Common myeloid progenitor, CD34-positive (primary cell): ENCODE measurements around the gene PDHA2. TPM values are rescaled to one million over a fixed set of nuclear protein-coding genes. Genes with fewer than 3 reads are reported as not detected.

Experiments
- CTCF ChIA-PET: fragments of 350-600 bp; sonication (Branson Sonifier 250); formaldehyde crosslinking; loops from one replicate; lab custom pipeline; 2021; ENCODE audit warnings: antibody characterized with exemption; lab: Charles Lee
- POLR2A ChIA-PET: fragments of 350-600 bp; sonication (Branson Sonifier 250); formaldehyde crosslinking; loops from one replicate; lab custom pipeline; 2021; ENCODE audit warnings: antibody characterized with exemption; lab: Charles Lee
- DNase-seq, 3 donors: peaks; one replicate each; pipeline versions ENCODE4 v3.0.0 to v3.0.0-alpha.2; 2013
- H3K27ac ChIP-seq, 2 experiments: 1 replicate in 1 of 2; 2 replicates in 1 of 2; pipeline ENCODE4 v1.7.0; 2013; ENCODE audit warnings: inconsistent platforms in 2 of 2, low read length in 2 of 2, mild to moderate bottlenecking in 2 of 2, low read depth in 1 of 2, moderate library complexity in 1 of 2; ENCODE audit not compliant: severe bottlenecking in 2 of 2, insufficient read depth in 1 of 2, poor library complexity in 1 of 2
- H3K27me3 ChIP-seq, 5 experiments: replicated peaks in 2 of 5; 1 replicate in 3 of 5; 2 replicates in 2 of 5; pipeline versions ENCODE4 v1.6.1 to v1.7.0; 2013; ENCODE audit warnings: low read length in 4 of 5, mild to moderate bottlenecking in 2 of 5, moderate library complexity in 2 of 5, inconsistent platforms in 1 of 5; ENCODE audit not compliant: insufficient read depth in 5 of 5, control insufficient read depth in 4 of 5
- H3K36me3 ChIP-seq, 4 experiments: 1 replicate in 2 of 4; 2 replicates in 2 of 4; pipeline versions ENCODE4 v1.6.1 to v1.7.0; 2013; ENCODE audit warnings: low read length in 3 of 4, control low read depth in 1 of 4, mild to moderate bottlenecking in 1 of 4; ENCODE audit not compliant: control insufficient read depth in 4 of 4, insufficient read depth in 4 of 4
- H3K4me1 ChIP-seq, 4 experiments: 1 replicate in 3 of 4; 2 replicates in 1 of 4; pipeline versions ENCODE4 v1.6.1 to v1.7.1; 2013; ENCODE audit warnings: low read length in 3 of 4, mild to moderate bottlenecking in 3 of 4, control low read depth in 1 of 4, inconsistent platforms in 1 of 4, moderate library complexity in 1 of 4; ENCODE audit not compliant: control insufficient read depth in 4 of 4, insufficient read depth in 4 of 4; ENCODE audit errors: control extremely low read depth in 1 of 4
- H3K4me3 ChIP-seq, 7 experiments: 1 replicate in 4 of 7; 2 replicates in 3 of 7; pipeline versions ENCODE4 v1.5.1 to v1.7.0; 2013; ENCODE audit warnings: mild to moderate bottlenecking in 7 of 7, low read length in 6 of 7, moderate library complexity in 6 of 7, inconsistent platforms in 2 of 7, low read depth in 2 of 7, control low read depth in 1 of 7; ENCODE audit not compliant: insufficient read depth in 4 of 7, control insufficient read depth in 1 of 7; ENCODE audit errors: extremely low read depth in 1 of 7
- H3K9me3 ChIP-seq, 5 experiments: 1 replicate in 4 of 5; 2 replicates in 1 of 5; pipeline versions ENCODE4 v1.6.1 to v1.7.1; 2013; ENCODE audit warnings: low read length in 4 of 5, mild to moderate bottlenecking in 2 of 5, inconsistent platforms in 1 of 5, low read depth in 1 of 5, moderate library complexity in 1 of 5; ENCODE audit not compliant: control insufficient read depth in 4 of 5, insufficient read depth in 2 of 5; ENCODE audit errors: control extremely low read depth in 1 of 5
- WGBS: methylation state at CpG from one replicate; pipeline ENCODE4 v1.1.5; 2013; ENCODE audit not compliant: insufficient coverage; 5-methylcytosine and 5-hydroxymethylcytosine counted together
- polyA plus RNA-seq: library from polyadenylated mRNA; unstranded; fragments of 120-200 nt; gene quantifications from one replicate; pipeline ENCODE4 v1.2.1, GENCODE V29; 2013

The PDHA2 gene
- not detected for polyA plus RNA-seq

- no peak within 1 kb of the TSS for H3K4me3 ChIP-seq
- no peaks in the 10 kb centered on the region for H3K36me3 ChIP-seq
- ChIA-PET POLR2A (no interaction called here), CTCF (interaction anchor here (0.7 kb wide), 1 partner anchor 28 kb away, joined by 3 read pairs; no protein-coding TSS in a partner anchor)
- no peaks in the 10 kb centered on the region for H3K27me3 ChIP-seq
- over 99% methylated on average over 22 of the region's 22 CpGs for WGBS
- H3K9me3 ChIP-seq, result no peaks in the 10 kb centered on the region
- H3K4me1 ChIP-seq, result no peaks in the 10 kb centered on the region
- DNase-seq, result no peak
- no peak within 1 kb of the TSS for H3K27ac ChIP-seq
Measured at GRCh38 chr4:95839891-95840290, at the start of gene PDHA2. Gene PDHA2 (plus strand): TSS chr4:95840093. CDS start chr4:95840151, 58 bp downstream.

DNA sequence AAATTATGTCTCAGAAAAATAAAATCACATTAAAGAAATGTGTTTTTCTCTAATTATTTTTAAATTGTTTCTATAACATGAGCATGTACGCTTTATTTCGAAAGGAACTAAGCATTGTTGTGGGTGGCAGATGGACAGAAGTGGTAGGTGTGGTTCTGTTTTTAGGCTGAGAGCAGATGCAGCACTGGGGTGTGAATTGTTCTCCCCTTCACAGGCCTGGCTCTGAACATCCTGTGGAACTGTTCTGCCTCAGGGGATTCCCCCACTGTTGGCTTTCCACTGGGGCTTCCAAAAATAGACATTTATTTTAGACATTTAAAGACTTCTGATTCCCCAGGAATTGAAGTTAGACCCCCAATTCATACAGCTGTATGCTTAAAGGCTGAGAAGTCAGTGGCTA lies 41.9 kb upstream of the PDHA2 start:
- ChIA-PET POLR2A (no interaction called here), CTCF (no interaction called here)
- Histone ChIP-seq H3K36me3 (no peaks in the 10 kb centered on the region), H3K27ac (no peak overlapping the region), H3K9me3 (no peaks in the 10 kb centered on the region), H3K4me3 (no peak overlapping the region), H3K27me3 (no peaks in the 10 kb centered on the region), H3K4me1 (no peaks in the 10 kb centered on the region)
- no peak for DNase-seq
- no CpG with 5 or more reads among the region's 2 CpGs for WGBS

DNA sequence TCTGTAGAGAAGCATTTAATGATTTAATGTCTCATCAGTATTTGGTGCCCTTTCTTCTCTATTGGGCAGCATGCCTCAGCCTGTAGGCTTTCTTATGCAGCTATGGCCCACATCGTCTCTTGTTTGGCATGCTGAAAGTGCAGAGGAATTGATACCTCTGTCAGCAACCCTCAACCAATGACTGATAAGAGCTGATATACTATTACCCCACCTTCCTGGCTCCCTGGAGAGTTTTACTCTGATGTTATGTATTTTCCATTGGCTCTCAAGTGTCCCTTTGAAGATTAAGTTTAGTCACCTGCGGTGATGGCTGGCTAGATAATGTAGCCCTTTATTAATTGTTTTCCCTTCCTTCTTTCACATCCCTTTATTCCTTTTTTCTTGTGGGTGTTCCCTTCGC lies 41.2 kb upstream of the PDHA2 start:
- ChIA-PET CTCF (no interaction called here), POLR2A (no interaction called here)
- Histone ChIP-seq H3K4me1 (no peaks in the 10 kb centered on the region), H3K27me3 (no peaks in the 10 kb centered on the region), H3K36me3 (no peaks in the 10 kb centered on the region), H3K27ac (no peak overlapping the region), H3K9me3 (no peaks in the 10 kb centered on the region), H3K4me3 (no peak overlapping the region)
- no CpG with 5 or more reads among the region's 3 CpGs for WGBS
- no peak for DNase-seq

DNA sequence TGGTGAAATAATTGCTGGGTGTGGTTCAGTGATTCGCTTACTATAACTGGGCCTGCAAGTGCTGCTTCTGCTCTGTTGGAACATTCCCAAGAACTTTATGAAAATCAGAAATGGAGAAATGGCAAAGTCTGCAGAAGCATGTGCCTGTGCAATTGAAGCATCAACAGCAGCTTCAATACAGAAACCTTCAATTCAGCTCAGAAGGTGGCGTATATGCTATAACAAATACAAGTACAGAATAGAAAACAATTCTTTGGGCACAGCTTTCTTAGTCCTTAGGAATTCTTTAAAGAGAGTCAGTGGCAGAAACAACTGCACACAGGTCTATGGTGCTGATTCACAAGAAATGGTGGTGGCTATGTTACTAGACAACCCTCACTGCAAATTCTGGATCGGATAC lies 18.0 kb upstream of the PDHA2 start:
- H3K4me3 ChIP-seq, result no peak overlapping the region
- POLR2A ChIA-PET, result no interaction called here
- H3K4me1 ChIP-seq, result no peaks in the 10 kb centered on the region
- H3K27me3 ChIP-seq, result no peaks in the 10 kb centered on the region
- no peaks in the 10 kb centered on the region for H3K36me3 ChIP-seq
- H3K27ac ChIP-seq, result no peak overlapping the region
- no peak for DNase-seq
- CTCF ChIA-PET, result no interaction called here
- WGBS, result 100% methylated on average over 2 of the region's 3 CpGs
- peaks cover 0 to 1% (median 0%) of the 10 kb centered on the region in 5 experiments for H3K9me3 ChIP-seq

- CTCF ChIA-PET, result no interaction called here
- WGBS, result 100% methylated on average over 2 of the region's 5 CpGs
- peaks cover 0 to 1% (median 0%) of the 10 kb centered on the region in 5 experiments for H3K9me3 ChIP-seq
- H3K4me3 ChIP-seq, result no peak overlapping the region
- POLR2A ChIA-PET, result no interaction called here
- DNase-seq, result no peak
- H3K4me1 ChIP-seq, result no peaks in the 10 kb centered on the region
- no peaks in the 10 kb centered on the region for H3K36me3 ChIP-seq
- H3K27me3 ChIP-seq, result no peaks in the 10 kb centered on the region
- no peak overlapping the region for H3K27ac ChIP-seq
Measured at GRCh38 chr4:95825546-95825945, 14.3 kb upstream of the PDHA2 start.

- no peak overlapping the region for H3K27ac ChIP-seq
- peak; percentile 13 to 68 (median 58) for DNase-seq
- peaks cover 0 to under 1% (median 0%) of the 10 kb centered on the region in 5 experiments for H3K9me3 ChIP-seq
- WGBS, result no CpG with 5 or more reads among the region's 2 CpGs
- no peak overlapping the region for H3K4me3 ChIP-seq
- CTCF ChIA-PET, result no interaction called here
- POLR2A ChIA-PET, result no interaction called here
- no peaks in the 10 kb centered on the region for H3K36me3 ChIP-seq
- no peaks in the 10 kb centered on the region for H3K27me3 ChIP-seq
- H3K4me1 ChIP-seq, result peaks cover 4 to 7% (median 5%) of the 10 kb centered on the region in 4 experiments
Measured at GRCh38 chr4:95830651-95831050, 9.2 kb upstream of the PDHA2 start.

DNA sequence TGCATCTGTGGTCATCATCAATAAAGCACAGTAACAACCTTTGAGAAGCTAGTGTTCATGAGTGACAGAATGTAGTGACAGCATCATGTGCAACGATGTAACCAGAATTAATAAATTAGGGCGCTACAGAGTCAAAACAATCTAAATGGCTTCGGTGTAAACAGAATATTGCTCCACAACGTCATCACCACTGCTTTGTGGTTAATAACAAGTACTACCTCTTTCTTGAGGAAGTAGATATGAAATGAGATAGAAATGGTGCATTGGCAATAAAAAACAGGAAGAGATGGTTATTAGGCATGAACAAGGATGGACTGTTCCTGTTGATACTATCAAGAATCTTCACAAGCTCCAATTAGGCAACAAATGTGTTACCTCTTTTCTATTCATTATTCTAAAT lies 8.7 kb upstream of the PDHA2 start:
- WGBS, result 43% methylated on average over 2 of the region's 4 CpGs
- H3K4me3 ChIP-seq, result no peak overlapping the region
- no peaks in the 10 kb centered on the region for H3K9me3 ChIP-seq
- DNase-seq, result peak; percentile 67 to 91 (median 83)
- ChIA-PET CTCF (no interaction called here), POLR2A (no interaction called here)
- no peaks in the 10 kb centered on the region for H3K36me3 ChIP-seq
- H3K4me1 ChIP-seq, result peaks cover 4 to 7% (median 5%) of the 10 kb centered on the region in 4 experiments
- H3K27me3 ChIP-seq, result no peaks in the 10 kb centered on the region
- no peak overlapping the region for H3K27ac ChIP-seq
